ENCODE results near the gene DNAJC30.

DNAJC30 gene

GRCh38 chr7:73707045-73707631 is 23.9 kb upstream of the DNAJC30 start:
- no peak for DNase-seq (ENCODE audit: low spot score)

- no peak for DNase-seq (ENCODE audit: low spot score)
Measured at GRCh38 chr7:73706126-73707044, 23.1 kb upstream of the DNAJC30 start.

- DNase-seq (ENCODE audit: low spot score): no peak
Measured at GRCh38 chr7:73705551-73705920, 22.3 kb upstream of the DNAJC30 start.

GRCh38 chr7:73704640-73705550 is 21.6 kb upstream of the DNAJC30 start:
- DNase-seq (ENCODE audit: low spot score): no peak

- DNase-seq (ENCODE audit: low spot score): peak; percentile 67
Measured at GRCh38 chr7:73703757-73704639, 20.7 kb upstream of the DNAJC30 start.

- no peak for DNase-seq (ENCODE audit: low spot score)
Measured at GRCh38 chr7:73703225-73703624, 20.0 kb upstream of the DNAJC30 start.

GRCh38 chr7:73702665-73703064 is 19.4 kb upstream of the DNAJC30 start:
- DNase-seq (ENCODE audit: low spot score): no peak

- no peak for DNase-seq (ENCODE audit: low spot score)
Measured at GRCh38 chr7:73702226-73702625, 19.0 kb upstream of the DNAJC30 start.

GRCh38 chr7:73701357-73701995 is 18.2 kb upstream of the DNAJC30 start:
- peak; percentile 50 for DNase-seq (ENCODE audit: low spot score)

- DNase-seq (ENCODE audit: low spot score): no peak
Measured at GRCh38 chr7:73700581-73701134, 17.4 kb upstream of the DNAJC30 start.

GRCh38 chr7:73700069-73700423 is 16.8 kb upstream of the DNAJC30 start:
- DNase-seq (ENCODE audit: low spot score): no peak

- no peak for DNase-seq (ENCODE audit: low spot score)
Measured at GRCh38 chr7:73699370-73700068, 16.3 kb upstream of the DNAJC30 start.

- DNase-seq (ENCODE audit: low spot score): no peak
Measured at GRCh38 chr7:73698410-73698809, 15.2 kb upstream of the DNAJC30 start.

GRCh38 chr7:73696372-73696771 is 13.1 kb upstream of the DNAJC30 start:
- no peak for DNase-seq (ENCODE audit: low spot score)

GRCh38 chr7:73690646-73691045 is 7.4 kb upstream of the DNAJC30 start:
- no peak for DNase-seq (ENCODE audit: low spot score)

- DNase-seq (ENCODE audit: low spot score): no peak
Measured at GRCh38 chr7:73688288-73688687, 5.0 kb upstream of the DNAJC30 start.

- DNase-seq (ENCODE audit: low spot score): no peak
Measured at GRCh38 chr7:73685311-73685710, 2.1 kb upstream of the DNAJC30 start.

GRCh38 chr7:73683788-73684693 is 788 bp upstream of the DNAJC30 start:
- DNase-seq (ENCODE audit: low spot score): no peak

- DNase-seq (ENCODE audit: low spot score): no peak
Measured at GRCh38 chr7:73682745-73683055, 553 bp downstream of the DNAJC30 start.

All from COLO829 (cell line).